ENCODE data around the gene MOB3B.

- no peak for TF ChIP-seq FOXM1 (IDR thresholded peaks at IDR 0.05; ENCODE audit: borderline replicate concordance)
- no peak for TF ChIP-seq TARDBP (IDR thresholded peaks at IDR 0.05)
Observed at GRCh38 chr9:27337236-27337635, 192.4 kb downstream of the MOB3B start.
